Fibroblast of lung (primary cell): ENCODE measurements around the gene KHK.

Experiments used
- EZH2 ChIP-seq: IDR thresholded peaks from 2 replicates; pipeline ENCODE4 v1.5.1; 2012; ENCODE audit warnings: low read length, control low read depth, mild to moderate bottlenecking; ENCODE audit errors: missing control alignments
- TF ChIP-seq, protein P1 (sequence below), 2 donors: IDR thresholded peaks in 1 of 2; conservative IDR thresholded peaks in 1 of 2; 1 replicate in 1 of 2; 2 replicates in 1 of 2; pipeline ENCODE4 v1.5.1; 2011 to 2012; ENCODE audit warnings: low read length in 2 of 2, control low read depth in 1 of 2, inconsistent platforms in 1 of 2, low read depth in 1 of 2, mild to moderate bottlenecking in 1 of 2

DNA sequence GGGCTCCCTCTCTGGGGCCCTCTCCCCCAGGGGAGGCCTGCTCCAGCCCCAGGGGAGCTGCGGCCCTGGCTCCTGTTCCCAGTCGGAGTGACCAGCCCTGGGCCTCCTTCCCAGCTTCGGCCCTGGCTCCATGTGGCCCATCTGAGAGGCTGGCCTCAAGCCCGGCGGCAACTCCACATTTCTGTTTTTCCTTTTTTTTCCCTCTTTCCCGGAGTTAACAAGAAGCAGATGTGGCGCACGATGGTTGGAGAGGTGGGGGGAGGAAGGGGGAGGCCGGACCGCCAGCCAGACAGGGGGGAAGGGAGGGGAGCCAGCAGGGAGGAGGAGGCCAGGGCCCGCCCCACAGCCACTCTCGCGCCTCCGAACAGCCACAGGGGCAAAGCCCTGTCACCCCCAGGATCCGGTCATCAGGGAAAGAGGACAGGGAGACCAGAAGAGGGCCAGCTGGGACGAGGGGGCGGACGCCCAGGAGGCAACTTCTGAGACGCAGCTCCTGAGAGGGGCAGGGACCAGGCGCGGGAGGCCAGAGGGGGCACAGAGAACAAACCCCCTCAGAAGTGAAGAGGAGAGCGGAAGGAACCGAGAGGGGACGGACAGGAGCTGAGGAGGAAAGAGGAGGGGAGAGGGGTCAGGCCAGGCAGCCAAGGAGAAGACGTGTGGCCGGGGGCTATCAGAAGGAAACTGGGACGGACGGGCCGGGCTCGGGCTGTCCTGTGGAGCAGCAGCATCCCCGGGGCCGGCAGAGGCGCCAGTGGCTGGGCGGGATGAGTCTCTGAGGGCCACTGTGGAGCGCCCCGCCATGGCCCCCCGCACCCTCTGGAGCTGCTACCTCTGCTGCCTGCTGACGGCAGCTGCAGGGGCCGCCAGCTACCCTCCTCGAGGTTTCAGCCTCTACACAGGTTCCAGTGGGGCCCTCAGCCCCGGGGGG lies 8.0 kb upstream of the KHK start, which contains the start of gene EMILIN1:
- TF ChIP-seq, protein P1, sequence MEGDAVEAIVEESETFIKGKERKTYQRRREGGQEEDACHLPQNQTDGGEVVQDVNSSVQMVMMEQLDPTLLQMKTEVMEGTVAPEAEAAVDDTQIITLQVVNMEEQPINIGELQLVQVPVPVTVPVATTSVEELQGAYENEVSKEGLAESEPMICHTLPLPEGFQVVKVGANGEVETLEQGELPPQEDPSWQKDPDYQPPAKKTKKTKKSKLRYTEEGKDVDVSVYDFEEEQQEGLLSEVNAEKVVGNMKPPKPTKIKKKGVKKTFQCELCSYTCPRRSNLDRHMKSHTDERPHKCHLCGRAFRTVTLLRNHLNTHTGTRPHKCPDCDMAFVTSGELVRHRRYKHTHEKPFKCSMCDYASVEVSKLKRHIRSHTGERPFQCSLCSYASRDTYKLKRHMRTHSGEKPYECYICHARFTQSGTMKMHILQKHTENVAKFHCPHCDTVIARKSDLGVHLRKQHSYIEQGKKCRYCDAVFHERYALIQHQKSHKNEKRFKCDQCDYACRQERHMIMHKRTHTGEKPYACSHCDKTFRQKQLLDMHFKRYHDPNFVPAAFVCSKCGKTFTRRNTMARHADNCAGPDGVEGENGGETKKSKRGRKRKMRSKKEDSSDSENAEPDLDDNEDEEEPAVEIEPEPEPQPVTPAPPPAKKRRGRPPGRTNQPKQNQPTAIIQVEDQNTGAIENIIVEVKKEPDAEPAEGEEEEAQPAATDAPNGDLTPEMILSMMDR (conservative IDR thresholded peaks at IDR 0.05 in 1 of 2, IDR thresholded peaks at IDR 0.05 in 1 of 2; ENCODE audit: low read depth in 1 of 2, low read length in 2 of 2), result no peak
- TF ChIP-seq EZH2, result no peak
